HG03460 (cell line): Measurements from ENCODE around the gene ANGPTL7.
"Not testable (repeated sequence)": the region's sequence is repeated elsewhere in the genome, so short reads cannot be mapped to it uniquely, and the experiment has no call there.

ENCODE experiments used
- ATAC-seq: cut with Tn5 transposase; IDR thresholded peaks from one replicate; pipeline ENCODE4 v1.9.1; 2021; ENCODE audit not compliant: unreplicated experiment

ANGPTL7 gene, protein sequence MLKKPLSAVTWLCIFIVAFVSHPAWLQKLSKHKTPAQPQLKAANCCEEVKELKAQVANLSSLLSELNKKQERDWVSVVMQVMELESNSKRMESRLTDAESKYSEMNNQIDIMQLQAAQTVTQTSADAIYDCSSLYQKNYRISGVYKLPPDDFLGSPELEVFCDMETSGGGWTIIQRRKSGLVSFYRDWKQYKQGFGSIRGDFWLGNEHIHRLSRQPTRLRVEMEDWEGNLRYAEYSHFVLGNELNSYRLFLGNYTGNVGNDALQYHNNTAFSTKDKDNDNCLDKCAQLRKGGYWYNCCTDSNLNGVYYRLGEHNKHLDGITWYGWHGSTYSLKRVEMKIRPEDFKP

DNA sequence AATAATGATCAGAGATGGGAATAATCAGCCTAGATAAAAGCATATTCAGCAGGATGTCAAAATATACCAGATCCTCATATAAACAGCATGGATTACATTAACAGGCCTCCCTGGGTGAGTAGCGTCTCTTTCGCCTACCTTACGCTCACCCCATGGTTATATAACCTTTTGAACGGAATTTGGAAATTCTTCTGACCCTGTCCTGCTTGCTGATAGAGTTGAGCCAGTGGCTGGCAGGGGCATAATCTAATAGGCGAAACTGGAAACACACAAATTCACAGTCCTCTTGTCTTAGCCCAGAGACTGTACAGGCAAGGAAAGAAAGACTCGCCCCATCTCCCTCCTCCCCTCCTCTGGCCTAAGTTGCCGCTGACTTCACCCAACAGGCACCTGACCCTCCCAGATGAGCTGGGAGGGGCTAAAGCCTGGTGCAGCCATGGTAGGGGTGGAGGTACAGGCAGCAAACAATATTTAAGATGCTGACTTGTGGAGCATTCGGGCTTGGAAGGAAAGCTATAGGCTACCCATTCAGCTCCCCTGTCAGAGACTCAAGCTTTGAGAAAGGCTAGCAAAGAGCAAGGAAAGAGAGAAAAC is at the start of gene ANGPTL7:
Gene ANGPTL7, plus strand, starts transcription at position 498 of the 594 bp plus-strand sequence. CDS start 225 bp downstream, outside the sequence.
- no peak for ATAC-seq

DNA sequence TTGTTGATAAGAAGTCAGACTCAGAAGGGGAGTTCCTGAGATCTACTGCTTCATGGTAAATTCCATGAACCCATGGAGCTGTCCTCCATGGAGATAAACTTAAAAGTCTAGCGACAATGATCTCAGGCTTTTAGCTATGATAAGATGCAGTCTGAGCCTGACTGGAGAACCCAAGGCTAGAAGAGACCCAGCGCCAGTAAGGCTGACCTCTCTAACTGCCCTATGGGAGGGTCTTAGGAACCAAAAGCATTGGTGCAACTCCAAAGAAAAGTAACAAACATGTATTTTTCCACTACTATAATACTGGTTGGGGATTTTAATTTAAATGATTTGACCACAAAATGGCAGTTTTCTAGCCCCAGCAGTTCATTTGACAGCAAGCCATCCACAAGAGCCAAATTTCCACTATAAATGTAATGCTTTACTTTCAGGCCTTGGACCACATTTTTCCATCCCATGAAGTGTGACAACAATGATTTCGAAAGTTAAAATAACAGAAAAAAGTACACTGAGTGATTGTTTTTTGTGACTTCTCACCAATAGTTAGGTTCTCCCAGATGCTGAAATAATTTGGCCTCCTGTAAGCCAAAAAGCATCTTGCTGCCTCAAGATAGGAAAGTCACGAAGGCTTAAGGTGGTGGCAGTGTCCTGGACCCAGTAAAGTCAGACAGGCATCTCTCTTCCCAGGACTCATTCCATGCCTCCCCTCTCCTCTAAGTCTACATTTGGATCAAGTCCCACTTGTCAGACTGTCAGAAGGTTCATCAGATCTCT is 46.4 kb upstream of the ANGPTL7 start:
- ATAC-seq, result no peak

DNA sequence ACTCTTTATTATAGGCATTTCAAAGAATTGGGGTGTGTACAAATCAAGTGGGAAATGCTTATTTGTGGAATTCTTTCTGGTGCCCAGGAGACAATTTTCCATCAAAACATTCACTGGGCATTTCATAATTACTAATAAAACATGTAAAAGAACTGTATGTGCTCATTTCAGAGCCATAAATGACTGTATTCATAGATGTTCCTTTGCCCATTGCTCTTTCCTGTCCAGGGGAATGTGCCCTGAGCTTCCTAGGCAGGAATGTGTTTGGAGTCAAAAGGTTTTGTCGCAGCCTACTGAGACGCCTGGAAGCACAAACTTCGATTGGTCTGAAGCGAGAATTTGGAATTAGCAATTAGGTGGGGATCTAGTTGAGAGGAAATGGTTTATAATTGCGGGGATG is 45.8 kb upstream of the ANGPTL7 start:
- no peak for ATAC-seq

DNA sequence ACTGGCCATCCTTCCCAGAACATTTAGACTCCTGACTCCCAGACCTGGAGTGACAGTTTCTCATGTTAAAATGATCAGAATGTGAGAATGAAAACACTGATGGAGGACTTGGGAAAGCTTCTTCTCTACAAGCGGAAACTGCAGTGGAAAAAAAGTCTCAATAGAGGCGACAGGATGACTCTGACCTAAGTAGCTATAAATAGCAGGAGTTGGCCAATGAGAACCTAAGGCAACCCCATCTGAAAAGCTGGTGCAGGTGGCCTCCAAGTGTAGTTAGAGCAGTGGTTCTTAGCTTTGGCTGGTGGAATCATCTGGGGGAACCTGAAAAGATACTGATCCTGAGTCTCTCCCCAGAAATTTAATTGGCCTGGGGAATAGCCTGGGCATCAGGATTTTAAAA is 45.2 kb upstream of the ANGPTL7 start:
- ATAC-seq, result no peak

- no peak for ATAC-seq
Observed at GRCh38 chr1:11144570-11145256, 44.4 kb upstream of the ANGPTL7 start.

DNA sequence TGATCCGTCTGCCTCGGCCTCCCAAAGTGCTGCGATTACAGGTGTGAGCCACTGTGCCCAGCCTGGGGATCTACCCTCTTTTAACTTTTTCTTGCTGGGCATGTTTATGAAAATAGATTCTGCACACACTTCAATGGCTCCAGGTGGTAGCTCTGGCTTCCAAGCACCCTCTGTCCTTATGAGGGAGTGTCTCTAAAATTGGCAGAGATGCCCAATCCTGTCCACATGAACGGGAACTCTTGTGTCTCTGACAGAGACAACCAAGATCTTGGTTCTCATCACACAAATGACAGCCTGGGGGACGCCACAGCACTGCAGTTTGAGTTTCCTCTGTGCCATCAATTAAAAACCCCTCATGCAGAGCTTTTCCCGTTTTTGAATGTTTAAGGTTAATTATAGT is 43.4 kb upstream of the ANGPTL7 start:
- no peak for ATAC-seq

DNA sequence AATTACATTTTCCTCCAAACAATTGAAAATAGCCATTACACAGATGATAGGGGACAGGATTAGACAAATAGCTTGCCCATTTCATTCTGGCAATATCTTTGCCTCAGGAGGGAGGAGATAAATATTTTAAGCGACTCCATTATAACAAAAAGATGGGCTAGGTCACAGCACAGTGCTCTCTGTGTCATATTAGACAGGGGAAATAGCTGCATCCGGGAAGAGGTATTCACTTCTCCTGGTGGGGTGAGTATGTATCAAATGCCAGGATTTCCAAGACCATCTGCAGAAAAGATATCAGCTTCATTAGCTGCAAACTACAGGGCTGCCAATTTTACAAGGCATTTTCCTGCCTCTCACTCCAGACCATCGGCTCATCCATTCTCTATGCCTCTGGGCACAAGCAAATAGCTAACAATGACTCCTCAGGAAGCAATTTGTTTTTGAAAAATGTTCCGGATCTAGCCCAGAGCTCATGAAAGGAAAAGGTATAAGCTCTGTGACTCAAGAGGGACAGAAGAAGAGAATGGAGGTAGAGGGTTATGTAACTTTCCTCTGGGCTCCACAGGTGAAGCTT is 41.9 kb upstream of the ANGPTL7 start:
- ATAC-seq, result no peak

DNA sequence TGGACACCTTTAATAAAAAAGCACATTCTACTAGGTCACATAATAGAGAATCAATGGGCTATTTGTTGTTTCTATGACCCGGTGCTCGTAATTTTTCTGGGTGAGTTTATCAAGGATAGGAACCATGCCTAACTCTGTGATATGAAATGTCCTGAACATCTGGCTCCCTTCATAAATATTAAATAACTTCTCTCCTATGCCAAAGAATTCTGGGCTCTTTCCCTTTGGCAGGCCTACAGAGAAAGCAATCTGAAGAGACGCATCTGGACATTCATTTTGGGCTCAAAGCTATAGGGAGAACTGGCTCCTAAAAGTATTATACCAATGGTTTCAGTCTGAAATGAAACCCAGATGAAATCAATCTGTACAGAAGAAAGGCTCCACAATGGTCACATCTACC is 38.8 kb upstream of the ANGPTL7 start:
- ATAC-seq, result no peak

GRCh38 chr1:11151114-11151513 is 38.0 kb upstream of the ANGPTL7 start:
- ATAC-seq, result no peak

DNA sequence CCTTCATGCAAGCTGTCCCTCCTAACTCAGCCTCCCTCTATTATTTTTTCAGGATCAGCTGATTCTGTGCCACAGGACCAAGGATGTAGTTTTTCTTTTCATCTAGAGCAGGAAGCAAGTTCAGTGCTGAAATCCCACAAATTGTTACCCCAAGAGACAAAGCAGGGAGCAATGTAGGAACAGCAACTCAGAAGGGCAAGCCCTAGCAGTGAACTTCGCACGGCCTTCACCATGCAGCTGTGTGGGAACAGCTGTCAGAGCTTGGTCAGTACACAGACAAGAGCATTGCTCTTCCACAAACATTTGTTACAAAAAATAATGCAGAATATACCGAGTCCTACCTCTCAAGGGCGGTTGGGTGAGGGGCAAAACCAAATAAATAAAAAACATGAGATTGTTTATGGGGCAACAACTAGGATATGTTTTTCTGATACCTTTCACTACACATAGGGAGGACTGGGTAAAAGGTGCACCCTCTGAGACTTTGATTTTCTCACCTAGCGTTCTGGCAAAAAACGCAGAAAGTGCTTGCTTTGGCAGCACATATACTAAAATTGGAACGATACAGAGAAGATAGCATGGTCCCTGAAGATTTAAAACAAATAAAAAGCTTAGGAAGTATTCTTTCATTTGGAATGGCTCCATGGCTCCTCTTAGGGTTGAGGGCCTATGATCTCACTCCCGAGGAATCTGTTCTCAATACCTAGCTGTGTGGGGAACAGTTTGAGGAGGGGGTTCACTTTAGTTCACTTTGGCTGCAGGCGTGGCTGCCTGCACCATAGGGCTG is 37.1 kb upstream of the ANGPTL7 start:
- ATAC-seq, result no peak

DNA sequence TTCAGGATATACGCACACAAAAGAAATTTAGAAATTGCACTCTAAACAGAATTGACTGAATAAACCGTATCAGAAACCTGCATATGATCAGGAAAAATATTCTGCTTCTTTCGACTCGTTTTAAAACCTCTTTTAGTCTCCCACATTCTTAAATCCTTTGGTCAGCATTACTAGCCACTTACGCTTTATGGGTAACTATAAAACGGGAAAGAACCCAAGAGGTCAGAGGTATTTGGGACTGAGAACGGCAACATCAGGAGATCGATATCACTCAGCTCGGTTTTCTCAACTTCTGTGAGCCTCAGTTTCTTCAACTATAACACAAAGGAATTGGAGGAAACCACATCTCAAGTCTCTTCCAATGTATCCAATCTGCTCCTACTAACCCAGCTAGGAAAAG is 36.4 kb upstream of the ANGPTL7 start:
- ATAC-seq, result no peak

- ATAC-seq, result no peak
Observed at GRCh38 chr1:11153184-11153583, 36.0 kb upstream of the ANGPTL7 start.

- ATAC-seq, result no peak
Observed at GRCh38 chr1:11156441-11156840, 32.7 kb upstream of the ANGPTL7 start.

GRCh38 chr1:11156963-11157362 is 32.2 kb upstream of the ANGPTL7 start:
- ATAC-seq, result no peak

DNA sequence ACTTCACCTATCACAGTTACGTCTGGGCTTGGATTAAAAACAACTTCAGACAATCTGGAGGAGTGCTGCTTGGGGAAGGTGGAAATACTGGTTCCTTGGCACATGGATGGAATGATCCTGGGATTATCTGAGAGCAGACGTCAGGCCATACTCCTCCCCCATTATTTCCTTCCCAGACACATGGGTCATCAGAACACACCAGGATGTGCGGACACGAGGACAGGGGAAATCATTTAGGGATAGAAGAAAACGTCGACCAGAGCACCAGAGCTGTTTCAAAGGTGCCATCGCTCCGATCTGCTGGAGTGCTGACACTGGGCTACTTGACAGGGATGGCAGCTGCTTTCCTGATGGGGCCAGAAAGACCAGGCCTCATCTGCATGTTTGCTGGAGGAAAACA is 31.8 kb upstream of the ANGPTL7 start:
- ATAC-seq, result no peak

DNA sequence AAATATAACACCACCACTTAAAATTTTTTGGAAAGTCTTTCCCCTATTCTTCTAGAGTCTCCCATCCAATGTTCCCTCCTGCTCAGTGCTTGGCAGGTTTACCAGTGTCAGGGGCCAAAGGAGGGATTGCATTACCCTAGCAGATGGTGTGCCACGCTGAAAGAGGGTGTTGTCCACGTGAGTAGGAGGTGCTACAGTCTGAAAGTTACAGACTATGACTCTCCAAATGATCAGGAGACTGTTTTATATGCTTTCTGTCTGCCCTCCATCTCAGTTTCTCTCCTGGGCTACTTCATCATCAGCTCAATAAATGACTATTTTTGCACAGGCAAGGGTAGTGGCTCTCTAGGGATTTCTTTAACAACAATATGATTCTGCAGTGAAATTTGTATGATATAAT is 31.3 kb upstream of the ANGPTL7 start:
- no peak for ATAC-seq

GRCh38 chr1:11158291-11158690 is 30.9 kb upstream of the ANGPTL7 start:
- ATAC-seq, result no peak

DNA sequence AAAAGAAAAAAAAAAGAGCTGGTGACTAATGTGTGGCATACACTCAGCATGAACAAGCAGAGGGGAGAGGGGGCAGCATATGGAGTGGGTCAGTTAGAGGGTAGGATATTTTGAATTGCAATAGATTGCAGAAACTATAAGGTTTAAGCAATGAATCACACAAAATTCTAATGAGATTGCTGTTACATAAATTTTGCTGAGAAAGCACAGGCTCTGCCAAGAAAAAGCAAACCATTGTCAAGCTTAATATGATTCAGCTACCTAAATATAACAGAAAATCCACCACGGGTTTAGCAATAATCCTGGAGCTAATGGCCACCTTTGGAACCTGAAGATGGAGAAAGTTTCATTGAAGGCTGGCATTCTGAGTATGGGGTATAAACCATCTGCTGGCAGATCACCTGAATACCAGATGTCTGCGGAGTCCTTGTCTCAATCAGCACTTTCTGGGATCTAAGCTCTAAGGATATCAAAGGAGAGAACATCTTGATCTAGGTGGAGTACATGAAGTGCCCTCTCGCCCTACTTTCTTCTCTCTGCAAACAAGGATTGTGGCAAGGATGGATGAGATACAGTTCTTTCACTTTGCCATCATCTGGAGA is 30.3 kb upstream of the ANGPTL7 start:
- no peak for ATAC-seq

GRCh38 chr1:11162752-11163151 is 26.4 kb upstream of the ANGPTL7 start:
- ATAC-seq, result not testable (repeated sequence)

DNA sequence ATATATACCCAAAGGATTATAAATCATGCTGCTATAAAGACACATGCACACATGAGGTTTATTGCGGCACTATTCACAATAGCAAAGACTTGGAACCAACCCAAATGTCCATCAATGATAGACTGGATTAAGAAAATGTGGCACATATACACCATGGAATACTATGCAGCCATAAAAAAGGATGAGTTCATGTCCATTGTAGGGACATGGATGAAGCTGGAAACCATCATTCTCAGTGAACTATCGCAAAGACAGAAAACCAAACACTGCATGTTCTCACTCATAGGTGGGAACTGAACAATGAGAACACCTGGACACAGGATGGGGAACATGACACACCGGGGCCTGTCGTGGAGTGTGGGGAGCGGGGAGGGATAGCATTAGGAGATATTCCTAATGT is 22.4 kb upstream of the ANGPTL7 start:
- ATAC-seq, result not testable (repeated sequence)
